Measurements from ENCODE around the gene AHCY. TPM values are rescaled to one million over a fixed set of nuclear protein-coding genes. Genes with fewer than 3 reads are reported as not detected.
"Not testable (repeated sequence)": the region's sequence is repeated elsewhere in the genome, so short reads cannot be mapped to it uniquely, and the experiment has no call there.

AHCY gene
- total and polyA plus RNA-seq, 8 donors: 32.7 to 126 (median 90.9) TPM

GRCh38 chr20:34294563-34294962 lies 8.6 kb downstream of the AHCY start:
- peaks cover 34 to 61% (median 60%) of the 10 kb centered on the region in 4 donors for H3K36me3 ChIP-seq
- H3K4me1 ChIP-seq: peaks cover 0 to 5% (median 0%) of the 10 kb centered on the region in 4 donors
- TF ChIP-seq, protein P1, sequence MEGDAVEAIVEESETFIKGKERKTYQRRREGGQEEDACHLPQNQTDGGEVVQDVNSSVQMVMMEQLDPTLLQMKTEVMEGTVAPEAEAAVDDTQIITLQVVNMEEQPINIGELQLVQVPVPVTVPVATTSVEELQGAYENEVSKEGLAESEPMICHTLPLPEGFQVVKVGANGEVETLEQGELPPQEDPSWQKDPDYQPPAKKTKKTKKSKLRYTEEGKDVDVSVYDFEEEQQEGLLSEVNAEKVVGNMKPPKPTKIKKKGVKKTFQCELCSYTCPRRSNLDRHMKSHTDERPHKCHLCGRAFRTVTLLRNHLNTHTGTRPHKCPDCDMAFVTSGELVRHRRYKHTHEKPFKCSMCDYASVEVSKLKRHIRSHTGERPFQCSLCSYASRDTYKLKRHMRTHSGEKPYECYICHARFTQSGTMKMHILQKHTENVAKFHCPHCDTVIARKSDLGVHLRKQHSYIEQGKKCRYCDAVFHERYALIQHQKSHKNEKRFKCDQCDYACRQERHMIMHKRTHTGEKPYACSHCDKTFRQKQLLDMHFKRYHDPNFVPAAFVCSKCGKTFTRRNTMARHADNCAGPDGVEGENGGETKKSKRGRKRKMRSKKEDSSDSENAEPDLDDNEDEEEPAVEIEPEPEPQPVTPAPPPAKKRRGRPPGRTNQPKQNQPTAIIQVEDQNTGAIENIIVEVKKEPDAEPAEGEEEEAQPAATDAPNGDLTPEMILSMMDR (IDR thresholded peaks at IDR 0.05): no peak
- TF ChIP-seq POLR2AphosphoS5 (IDR thresholded peaks at IDR 0.05) (no peak), POLR2A (IDR thresholded peaks at IDR 0.05) (no peak), EP300 (IDR thresholded peaks at IDR 0.05) (no peak)
- no peak overlapping the region for H3K27ac ChIP-seq
- no peak overlapping the region for H3K4me3 ChIP-seq
- no peaks in the 10 kb centered on the region for H3K9me3 ChIP-seq
- WGBS, 5 donors: 93 to 96% (median 95%) methylated on average over 7 of the region's 7 CpGs
- intact Hi-C loops (cut with DNase I; ENCODE audit: low total_unique reads): no loop called here
- H3K27me3 ChIP-seq: no peaks in the 10 kb centered on the region
- no peak for DNase-seq

GRCh38 chr20:34293589-34293988 lies 9.6 kb downstream of the AHCY start:
- intact Hi-C loops (cut with DNase I; ENCODE audit: low total_unique reads): no loop called here
- no peak for TF ChIP-seq EP300 (IDR thresholded peaks at IDR 0.05)

DNA sequence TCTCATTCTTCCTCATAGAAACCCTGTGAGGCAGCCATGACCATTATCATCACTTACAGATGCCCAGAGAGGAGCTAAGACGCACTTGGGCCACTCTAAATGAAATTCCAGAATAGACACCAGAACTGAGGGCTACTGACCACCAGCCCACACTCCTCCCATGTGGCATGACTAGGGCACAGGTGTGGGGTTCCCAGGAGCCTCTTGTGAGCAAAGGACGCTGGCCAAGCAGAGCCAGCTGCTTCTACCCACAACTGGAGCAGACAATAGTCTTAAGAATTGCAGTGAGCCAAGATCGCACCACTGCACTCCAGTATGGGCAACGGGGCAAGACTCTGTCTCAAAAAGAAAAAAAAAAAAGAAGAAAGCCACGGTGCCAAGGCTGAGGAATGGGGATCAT lies 10.0 kb downstream of the AHCY start:
- intact Hi-C loops (cut with DNase I; ENCODE audit: low total_unique reads): no loop called here
- H3K36me3 ChIP-seq: peaks cover 40 to 74% (median 72%) of the 10 kb centered on the region in 4 donors
- no peak overlapping the region for H3K4me3 ChIP-seq
- no peaks in the 10 kb centered on the region for H3K9me3 ChIP-seq
- H3K4me1 ChIP-seq: peaks cover 0 to 5% (median 0%) of the 10 kb centered on the region in 4 donors
- no peak for DNase-seq
- 90 to 94% (median 93%) methylated on average over 5 of the region's 5 CpGs for WGBS, 5 donors
- H3K27me3 ChIP-seq: no peaks in the 10 kb centered on the region
- no peak for TF ChIP-seq POLR2AphosphoS5 (IDR thresholded peaks at IDR 0.05)
- no peak for TF ChIP-seq POLR2A (IDR thresholded peaks at IDR 0.05)
- TF ChIP-seq, protein P1 (IDR thresholded peaks at IDR 0.05): no peak
- no peak for TF ChIP-seq EP300 (IDR thresholded peaks at IDR 0.05)
- no peak overlapping the region for H3K27ac ChIP-seq

More at GRCh38 chr20:34293589-34293988, 9.6 kb downstream of the AHCY start:
- WGBS, 5 donors: 77 to 84% (median 82%) methylated on average over 7 of the region's 7 CpGs
- Histone ChIP-seq H3K36me3 (peaks cover 36 to 69% (median 68%) of the 10 kb centered on the region in 4 donors), H3K4me3 (no peak overlapping the region), H3K27ac (no peak overlapping the region), H3K27me3 (no peaks in the 10 kb centered on the region), H3K4me1 (peaks cover 0 to 5% (median 0%) of the 10 kb centered on the region in 4 donors), H3K9me3 (no peaks in the 10 kb centered on the region)
- no peak for DNase-seq

DNA sequence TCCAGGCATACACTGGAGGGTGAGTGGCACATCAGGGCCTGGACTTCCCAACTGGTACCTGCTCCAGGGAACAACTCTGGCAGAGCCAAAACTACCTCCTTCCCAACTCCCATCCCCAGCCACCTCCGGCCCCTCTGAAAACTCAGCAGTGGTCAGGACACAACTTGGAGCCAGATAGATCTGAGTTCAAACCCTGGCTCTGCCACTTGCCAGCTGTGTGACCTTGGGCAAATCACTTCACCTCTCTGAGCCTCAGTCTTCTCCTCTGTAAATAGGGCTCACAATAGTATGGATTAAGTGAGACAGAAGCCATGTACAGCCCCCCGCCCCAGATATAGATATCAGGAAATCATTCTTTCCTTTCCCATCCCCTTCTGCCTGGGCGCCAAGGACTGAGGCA lies 10.7 kb downstream of the AHCY start:
- H3K4me1 ChIP-seq: peaks cover 0 to 5% (median 0%) of the 10 kb centered on the region in 4 donors
- no peak for DNase-seq
- no peak overlapping the region for H3K4me3 ChIP-seq
- H3K27me3 ChIP-seq: no peaks in the 10 kb centered on the region
- peaks cover 46 to 80% (median 79%) of the 10 kb centered on the region in 4 donors for H3K36me3 ChIP-seq
- H3K9me3 ChIP-seq: no peaks in the 10 kb centered on the region
- TF ChIP-seq EP300 (IDR thresholded peaks at IDR 0.05): no peak
- TF ChIP-seq, protein P1 (IDR thresholded peaks at IDR 0.05): no peak
- TF ChIP-seq POLR2A (IDR thresholded peaks at IDR 0.05): no peak
- no peak for TF ChIP-seq POLR2AphosphoS5 (IDR thresholded peaks at IDR 0.05)
- no peak overlapping the region for H3K27ac ChIP-seq
- intact Hi-C loops (cut with DNase I; ENCODE audit: low total_unique reads): no loop called here
- WGBS, 5 donors: 90 to 100% (median 97%) methylated on average over 3 of the region's 3 CpGs

DNA sequence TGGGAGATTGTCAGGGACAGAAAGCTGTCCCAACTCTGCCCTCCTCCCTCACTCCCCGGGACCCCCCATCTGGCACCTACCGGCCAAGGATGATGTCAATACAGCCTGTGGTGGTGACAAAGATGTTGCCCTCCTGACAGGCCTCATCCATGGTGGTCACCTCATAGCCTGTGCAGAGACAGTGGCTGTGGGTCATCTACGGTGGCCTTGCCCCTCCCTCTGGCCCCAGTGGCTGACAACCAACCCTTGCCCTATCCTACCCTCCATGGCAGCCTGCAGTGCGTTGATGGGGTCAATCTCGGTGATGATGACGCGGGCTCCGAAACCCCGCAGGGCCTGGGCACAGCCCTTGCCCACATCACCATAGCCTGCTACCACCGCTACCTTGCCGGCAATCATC lies 12.7 kb downstream of the AHCY start:
- Histone ChIP-seq H3K9me3 (no peaks in the 10 kb centered on the region), H3K4me1 (peaks cover 0 to 5% (median 0%) of the 10 kb centered on the region in 4 donors), H3K27me3 (no peaks in the 10 kb centered on the region), H3K36me3 (peaks cover 57 to 100% (median 97%) of the 10 kb centered on the region in 4 donors), H3K27ac (no peak overlapping the region), H3K4me3 (no peak overlapping the region)
- intact Hi-C loops (cut with DNase I; ENCODE audit: low total_unique reads): no loop called here
- TF ChIP-seq POLR2A (IDR thresholded peaks at IDR 0.05) (no peak), EP300 (IDR thresholded peaks at IDR 0.05) (no peak), POLR2AphosphoS5 (IDR thresholded peaks at IDR 0.05) (no peak)
- TF ChIP-seq, protein P1 (IDR thresholded peaks at IDR 0.05): no peak
- DNase-seq: no peak
- 96 to 98% (median 98%) methylated on average over 8 to 11 of the region's 11 CpGs for WGBS, 5 donors

- DNase-seq; H3K9me3 ChIP-seq; intact Hi-C loops (cut with DNase I; ENCODE audit: low total_unique reads); H3K27ac ChIP-seq; H3K4me3 ChIP-seq; H3K4me1 ChIP-seq; H3K27me3 ChIP-seq: not testable (repeated sequence)
- peaks cover 75 to 100% (median 97%) of the 10 kb centered on the region in 4 donors for H3K36me3 ChIP-seq
- 95 to 97% (median 96%) methylated on average over 5 of the region's 5 CpGs for WGBS, 5 donors
Observed at GRCh38 chr20:34287500-34287899, 15.7 kb downstream of the AHCY start.

Data from stomach (tissue), 9 donors.